Measurements from ENCODE around the gene CFAP73.
A peak's percentile ranks its signal among the peaks of the same experiment; 100 is the strongest.
"Not testable (repeated sequence)": the region's sequence is repeated elsewhere in the genome, so short reads cannot be mapped to it uniquely, and the experiment has no call there.

Gene CFAP73

DNA sequence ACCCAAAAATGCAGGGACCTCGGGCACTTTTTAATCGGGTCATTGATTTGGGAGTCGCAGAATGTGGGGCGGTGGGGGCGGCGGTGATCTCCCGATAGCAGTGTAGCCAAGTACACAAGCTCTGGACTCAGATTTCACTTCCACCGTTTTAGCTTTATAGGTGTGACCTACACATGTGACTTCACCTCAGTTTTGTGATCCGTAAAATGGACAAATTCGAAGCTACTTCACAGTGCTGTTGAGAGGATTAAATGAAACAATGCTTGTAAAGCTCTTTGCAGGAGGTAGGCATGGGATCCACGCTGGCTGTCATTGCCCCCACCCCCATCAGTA is 36.5 kb downstream of the CFAP73 start:
- DNase-seq, result no peak

DNA sequence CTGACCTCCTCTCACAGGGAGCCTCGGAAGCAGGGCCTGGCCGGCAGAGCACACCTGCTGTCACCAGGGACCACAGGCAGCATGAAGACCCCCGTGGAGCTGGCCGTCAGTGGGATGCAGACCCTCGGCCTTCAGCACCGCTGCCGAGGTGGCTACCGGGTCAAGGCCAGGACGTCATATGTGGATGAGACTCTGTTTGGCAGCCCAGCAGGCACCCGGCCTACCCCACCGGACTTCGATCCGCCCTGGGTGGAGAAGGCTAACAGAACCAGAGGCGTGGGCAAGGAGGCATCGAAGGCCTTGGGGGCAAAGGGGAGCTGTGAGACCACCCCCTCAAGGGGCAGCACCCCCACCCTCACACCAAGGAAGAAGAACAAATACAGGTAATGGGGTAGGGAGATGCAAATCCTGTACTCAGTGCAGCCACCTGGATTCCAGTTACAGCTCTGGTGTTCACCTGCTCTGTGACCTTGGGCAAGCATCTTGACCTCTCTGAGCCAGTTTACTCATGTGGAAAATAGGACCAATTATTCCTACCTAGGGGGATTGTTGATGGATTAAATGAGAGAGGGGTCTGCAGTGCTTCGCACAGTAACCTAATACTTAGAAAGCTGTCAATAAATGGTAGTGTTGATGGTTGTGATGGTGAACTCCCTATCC is 37.3 kb downstream of the CFAP73 start:
- no peak for DNase-seq

DNA sequence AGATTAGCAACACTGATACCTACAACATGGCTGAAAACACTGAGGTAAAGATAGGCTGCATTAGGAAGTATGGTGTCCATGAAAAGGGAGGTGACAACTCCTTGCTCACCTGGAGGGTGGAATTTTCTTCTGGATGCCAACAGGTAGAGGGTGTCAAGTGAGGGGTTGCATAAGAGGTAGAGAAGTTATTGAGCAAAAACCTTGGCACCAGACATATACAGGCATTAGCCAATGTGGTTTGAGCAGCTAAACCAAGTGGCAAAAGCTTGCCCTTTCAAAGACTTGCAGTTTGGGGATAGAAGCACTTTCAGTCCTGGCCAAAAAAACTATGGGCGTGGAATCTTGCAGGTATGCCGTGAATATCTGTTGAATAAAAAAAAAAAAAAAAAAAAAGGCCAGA is 39.8 kb downstream of the CFAP73 start:
- DNase-seq, result no peak

DNA sequence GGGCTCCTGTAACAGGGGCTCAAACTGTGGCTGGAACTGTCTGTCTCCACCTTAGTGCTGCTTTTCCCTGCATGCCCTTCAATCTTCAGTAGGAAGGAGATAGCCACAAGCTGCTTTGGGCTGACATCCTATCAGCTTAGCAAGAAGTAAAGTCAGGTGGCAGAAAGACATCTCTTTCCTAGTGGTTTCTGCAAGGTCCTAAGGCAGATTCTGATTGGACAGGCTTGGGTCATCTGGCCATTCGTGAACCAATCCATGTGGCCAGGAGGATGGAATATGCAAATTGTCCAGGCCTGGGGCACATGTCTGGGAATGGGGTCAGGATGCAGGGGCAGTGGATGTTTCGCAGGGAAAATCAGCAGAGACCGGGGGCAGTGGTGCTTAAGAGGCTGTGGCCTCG is 41.2 kb downstream of the CFAP73 start:
- DNase-seq, result peak in 4 of 56 donors; percentile 2 to 11 (median 8)

DNA sequence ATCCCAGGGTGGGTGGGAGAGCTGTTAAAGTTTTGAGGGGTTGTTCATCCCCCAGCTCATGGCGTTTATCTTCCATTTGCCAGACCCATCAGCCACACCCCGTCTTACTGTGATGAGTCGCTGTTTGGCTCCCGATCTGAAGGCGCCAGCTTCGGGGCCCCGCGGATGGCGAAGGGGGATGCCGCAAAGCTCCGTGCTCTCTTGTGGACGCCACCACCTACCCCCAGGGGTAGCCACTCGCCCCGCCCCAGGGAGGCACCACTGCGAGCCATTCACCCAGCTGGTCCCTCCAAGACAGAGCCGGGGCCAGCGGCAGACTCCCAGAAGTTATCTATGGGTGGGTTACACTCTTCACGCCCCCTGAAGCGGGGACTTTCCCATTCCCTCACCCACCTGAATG is 41.7 kb downstream of the CFAP73 start:
- no peak for DNase-seq

DNA sequence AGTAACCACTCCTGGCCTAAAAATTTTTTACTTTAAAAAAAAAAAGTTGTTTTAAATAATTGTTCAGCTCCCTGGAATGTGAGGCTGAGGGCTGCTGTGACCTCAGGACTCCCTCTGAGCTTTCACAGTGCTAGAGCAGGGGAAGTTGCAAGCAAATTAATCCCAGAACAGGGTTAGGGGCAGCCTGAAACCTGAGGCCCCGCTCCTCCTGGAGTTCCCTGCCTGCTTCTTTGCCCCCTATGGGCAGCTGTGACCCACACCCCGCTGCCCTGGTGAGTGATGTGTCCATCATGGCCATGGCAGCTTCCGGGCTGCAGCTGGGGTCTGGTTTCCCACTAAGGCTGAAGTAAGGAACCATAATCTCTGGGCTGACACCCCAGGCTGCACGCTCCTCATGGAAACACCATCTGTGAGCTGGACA is 45.5 kb downstream of the CFAP73 start:
- no peak for DNase-seq

DNA sequence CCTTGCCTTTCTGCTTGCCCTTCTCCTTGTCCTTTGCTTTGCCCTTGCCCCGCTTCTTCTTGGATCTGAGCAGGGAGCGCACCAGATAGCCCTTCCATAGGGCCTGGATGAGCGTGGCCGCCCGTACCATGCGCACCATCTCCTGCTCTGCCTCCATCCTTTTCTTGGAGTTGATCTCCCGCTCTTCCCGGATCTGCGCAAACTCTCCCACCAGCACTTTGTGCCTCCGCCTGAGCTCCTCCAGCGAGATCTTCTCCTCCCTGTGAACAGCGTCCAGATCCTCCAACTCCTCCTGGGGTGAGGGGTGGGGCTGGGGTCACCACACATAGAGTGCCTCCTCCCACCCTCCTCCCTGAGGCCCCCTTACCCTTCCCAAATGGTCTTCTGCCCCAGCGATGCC is 46.1 kb downstream of the CFAP73 start:
- no peak for DNase-seq

DNA sequence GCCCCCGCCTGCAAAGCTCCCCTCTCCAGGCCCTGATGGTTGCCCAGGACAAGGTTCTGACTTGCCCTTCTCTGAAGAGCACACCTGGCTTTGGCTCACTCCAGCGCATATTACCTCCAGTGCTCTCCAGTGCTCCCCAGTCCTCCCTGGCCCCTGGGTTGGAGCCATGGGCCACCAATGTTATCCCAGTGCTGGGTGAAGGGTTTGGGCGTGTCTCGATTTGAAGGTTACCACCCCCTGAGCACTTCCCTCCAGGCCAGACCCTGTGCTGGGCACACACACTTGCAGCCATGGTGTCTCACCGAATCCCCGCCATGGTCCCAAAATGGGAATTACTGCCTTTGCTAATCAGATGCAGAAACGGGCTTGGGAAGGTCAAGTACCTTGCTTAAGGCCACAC is 47.1 kb downstream of the CFAP73 start:
- DNase-seq, result no peak

DNA sequence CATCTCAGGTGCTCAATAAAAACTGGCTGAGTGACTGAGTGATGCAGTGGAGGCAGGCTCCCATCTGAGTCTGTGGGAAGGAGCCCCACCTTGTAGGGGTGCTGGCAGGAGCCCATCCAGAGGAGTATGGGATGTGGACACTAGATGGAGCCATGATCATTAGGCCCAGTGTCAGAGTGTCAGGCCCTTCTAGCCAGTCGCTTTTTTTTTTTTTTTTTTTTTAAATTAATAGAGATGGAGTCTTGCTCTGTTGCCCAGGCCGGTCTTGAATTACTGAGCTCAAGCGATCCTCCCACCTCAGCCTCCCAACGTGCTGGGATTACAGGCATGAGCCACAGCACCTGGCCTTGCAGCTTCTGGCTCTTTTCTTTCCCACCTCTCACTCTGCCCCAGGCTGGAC is 47.5 kb downstream of the CFAP73 start:
- DNase-seq, result peak in 47 of 56 donors; percentile 7 to 69 (median 32)

DNA sequence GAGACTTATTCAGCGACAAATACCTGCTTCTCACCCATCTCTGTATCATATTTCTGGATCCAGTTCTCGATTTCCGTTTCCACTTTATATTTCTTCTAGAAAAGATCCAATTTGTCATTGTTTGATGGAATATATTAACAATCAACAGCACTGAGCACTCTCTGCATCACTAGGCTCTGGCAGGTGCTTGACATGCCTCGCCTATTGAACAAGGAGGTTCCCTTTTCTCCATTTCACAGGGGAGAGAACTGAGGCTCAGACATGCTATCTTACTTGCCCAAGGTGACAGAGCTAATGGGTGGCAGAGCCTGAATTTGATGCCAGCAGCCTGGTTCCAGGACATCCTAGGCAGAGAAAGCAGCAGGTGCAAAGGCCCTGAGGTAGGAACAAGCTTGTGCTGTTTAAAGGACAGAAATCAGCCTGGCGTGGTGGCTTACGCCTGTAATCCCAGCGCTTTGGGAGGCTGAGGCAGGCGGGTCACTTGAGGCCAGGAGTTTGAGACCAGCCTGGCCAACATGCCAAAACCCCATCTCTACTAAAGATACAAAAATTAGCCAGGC is 48.1 kb downstream of the CFAP73 start:
- no peak for DNase-seq

DNA sequence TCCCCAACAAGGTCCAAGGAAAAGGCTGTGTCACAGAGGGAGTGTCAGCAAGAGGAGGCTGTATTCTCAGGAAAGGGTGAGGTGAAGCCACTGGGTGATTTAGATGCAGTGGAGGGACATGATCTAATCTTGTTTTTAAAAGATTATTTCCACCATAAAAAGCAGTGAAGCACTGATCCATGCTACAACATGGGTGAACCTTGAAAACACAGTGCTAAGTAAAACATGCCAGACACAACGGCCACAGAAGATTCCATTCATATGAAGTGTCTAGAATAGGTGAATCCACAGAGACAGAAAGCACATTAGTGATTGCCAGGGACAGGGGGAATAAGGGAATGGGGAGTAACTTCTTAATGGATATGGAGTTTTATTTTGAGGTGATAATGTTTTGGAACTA is 48.8 kb downstream of the CFAP73 start:
- DNase-seq, result no peak

DNA sequence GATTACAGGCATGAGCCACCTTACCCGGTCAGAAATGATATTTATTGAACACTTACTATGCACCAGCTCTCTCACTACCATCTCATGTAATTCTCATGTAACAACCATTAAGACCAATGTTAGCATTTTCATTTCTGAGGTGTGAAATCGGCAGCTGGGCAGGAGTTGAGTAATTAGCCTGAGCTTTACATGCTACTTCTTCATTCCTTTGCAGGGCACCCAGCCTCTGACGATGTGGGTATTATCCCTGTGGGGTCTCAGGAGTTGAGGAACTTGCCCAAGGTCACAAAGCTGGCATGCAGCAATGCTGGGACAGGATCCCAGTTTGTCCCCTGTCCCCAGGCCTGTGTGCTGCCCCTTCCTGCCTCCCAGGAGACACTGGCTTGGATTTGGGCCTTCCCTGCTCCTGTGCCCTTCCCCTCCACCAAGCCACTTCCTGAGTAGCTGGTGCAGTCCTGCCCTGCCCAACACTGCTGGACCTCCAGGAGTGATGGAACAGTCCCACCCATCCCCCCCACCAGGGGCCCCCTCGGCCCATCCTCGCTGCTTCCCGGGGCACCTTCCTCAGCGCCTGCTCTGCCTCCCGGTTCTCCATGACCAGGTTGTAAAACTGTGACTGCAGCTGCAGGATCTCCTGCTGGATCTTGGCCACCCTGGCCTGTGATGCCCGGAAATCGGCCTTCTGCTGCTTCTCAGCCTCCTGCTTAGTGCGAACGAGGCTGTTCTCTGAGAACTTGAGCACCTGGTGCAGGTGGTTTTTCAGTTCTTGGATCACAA is 50.7 kb downstream of the CFAP73 start:
- no peak for DNase-seq

DNA sequence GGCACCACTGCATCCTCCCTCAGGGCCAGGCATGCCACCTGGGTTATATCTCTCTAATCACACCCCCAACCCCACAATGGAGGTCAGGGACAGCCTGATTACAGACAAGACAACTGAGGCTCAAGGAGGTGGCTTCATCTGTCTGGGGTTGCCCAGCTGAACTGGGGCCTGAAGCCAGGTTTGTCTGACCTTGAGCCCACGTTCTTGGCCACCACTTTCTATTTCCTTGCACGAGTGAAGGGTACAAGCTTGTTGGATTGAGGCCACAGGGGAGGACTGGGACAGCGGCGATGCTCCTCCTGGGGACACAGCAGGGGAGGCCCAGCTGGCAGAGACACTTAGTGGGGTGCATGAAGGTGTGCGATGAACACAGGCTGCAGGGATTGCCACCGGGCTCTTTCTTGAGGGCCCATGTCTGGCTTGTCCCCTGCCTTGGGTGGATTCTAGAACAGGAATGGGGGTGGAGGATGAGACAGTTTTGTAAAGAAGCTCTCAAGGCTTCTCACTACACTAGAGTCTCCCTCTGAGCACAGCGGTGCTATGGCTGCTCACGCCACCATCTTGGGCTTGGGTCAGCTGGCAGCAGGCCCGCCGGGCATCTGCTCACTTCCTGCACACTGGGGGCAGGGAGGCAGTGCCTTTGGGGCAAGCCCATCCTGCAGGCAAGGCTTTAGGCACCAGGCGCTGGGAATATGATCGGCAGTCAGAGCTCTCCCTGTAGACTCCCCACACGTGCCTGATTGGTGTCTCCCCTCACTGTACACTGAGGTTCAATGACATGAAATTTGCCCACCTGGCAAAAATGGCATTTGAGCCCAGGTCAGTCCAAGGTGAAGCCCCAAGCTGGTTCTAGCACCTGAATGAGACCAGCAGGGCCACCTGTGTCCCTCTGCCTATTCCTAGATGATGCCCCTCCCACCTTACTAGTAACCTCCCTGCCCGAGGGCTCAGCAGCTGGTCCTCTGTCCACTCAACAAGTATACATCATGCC is 52.0 kb downstream of the CFAP73 start:
- DNase-seq, result no peak

DNA sequence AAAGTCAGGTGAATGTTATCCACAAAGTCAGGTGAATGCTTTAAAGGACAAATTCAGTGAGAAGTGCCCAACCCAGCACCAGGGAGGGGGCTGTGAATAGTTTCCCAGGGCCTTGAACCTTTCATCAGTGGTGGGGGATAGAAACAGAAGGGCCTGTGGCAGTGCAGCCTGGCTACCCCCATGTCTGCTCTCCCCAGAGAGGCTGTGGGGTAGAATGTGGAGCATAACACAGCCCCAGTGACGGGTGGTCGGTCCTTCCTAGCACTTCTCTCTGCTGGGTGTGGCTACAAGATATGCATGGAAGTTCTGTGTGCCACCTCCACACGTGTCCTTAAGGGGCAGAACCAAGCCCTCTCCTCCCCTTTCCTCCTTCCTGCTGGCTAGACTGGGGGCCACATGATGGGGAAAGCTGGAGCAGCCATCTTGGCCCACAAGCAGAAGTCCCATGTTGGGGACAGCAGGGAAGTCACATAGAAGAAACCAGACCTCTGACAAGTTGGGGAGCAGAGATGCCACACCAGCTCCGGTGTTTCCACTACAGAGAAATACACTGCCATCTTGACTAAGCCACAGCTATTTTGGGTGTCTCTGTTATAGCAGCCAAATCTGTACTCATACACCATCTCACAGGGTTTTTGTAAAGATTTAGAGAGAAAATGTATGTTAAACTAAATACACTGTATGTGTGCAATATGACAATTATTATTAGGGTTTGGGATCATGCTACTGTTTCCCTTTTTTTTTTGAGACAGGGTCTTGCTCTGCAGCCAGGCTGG is 53.0 kb downstream of the CFAP73 start:
- DNase-seq, result no peak

DNA sequence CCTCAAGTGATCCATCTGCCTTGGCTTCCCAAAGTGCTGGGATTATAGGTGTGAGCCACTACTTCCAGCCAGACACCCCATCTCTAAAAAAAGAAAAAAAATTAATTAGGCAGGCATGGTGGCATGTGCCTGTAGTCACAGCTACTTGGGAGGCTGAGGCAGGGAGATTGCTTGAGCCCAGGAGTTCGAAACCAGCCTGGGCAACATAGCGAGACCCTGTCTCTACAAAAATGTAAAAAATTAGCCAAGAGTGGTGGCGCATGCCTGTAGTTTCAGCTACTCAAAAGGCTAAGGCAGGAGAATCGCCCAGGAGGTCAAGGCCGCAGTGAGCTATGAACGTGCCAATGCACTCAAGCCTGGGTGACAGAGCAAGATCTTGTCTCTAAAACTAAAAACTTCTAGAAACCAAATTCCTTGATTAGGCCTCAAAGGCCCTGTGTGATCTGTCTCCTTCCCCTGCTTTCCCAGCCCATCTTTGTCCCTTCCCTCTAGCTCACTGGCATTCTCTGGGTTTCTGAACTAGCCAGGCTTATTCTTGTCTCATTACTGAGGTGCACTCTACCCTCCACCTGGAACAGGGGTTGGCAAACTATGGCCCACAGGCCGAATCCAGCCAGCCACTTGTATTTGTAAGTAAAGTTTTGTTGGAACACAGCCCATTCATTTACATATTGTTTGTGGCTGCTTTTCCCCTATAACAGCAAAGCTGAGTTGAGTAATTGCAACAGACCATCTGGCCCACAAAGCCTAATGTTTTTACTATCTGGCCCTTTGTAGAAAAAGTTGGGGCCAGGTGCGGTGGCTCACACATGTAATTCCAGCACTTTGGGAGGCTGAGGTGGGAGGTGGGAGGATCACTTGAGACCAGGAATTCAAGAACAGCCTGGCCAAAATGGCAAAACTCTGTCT is 54.6 kb downstream of the CFAP73 start:
- DNase-seq, result no peak

DNA sequence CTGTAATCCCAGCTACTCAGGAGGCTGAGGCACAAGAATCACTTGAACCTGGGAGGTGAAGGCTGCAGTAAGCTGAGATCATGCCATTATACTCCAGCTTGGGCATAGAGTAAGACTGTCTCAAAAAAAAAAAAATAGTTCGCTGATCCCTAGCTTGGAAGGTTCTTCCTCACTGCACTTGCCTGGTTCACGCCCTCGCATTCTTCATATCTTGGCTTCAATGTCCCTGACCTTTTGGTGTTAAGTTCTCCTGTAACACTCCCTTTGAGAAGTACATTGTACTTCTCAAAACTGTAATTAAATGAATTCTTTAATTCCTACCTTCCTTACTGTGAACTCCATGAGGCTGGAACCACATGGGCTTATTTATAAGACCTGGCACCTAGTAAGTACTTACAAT is 55.3 kb downstream of the CFAP73 start:
- DNase-seq, result no peak

DNA sequence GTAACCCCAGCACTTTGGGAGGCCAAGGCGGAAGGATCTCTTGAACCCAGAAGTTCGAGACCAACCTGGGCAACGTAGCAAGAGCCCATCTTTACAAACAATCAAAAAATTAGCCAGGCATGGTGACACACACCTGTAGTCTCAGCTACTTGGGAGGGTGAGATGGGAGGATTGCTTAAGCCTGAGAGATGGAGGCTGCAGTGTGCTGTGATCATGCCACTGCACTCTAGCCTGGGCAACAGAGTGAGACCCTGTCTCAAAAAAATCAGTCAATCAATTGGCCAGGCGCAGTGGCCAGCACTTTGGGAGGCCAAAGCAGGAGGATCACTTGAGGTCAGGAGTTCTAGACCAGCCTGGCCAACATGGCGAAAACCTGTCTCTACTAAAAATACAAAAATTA is 57.3 kb downstream of the CFAP73 start:
- not testable (repeated sequence) for DNase-seq

DNA sequence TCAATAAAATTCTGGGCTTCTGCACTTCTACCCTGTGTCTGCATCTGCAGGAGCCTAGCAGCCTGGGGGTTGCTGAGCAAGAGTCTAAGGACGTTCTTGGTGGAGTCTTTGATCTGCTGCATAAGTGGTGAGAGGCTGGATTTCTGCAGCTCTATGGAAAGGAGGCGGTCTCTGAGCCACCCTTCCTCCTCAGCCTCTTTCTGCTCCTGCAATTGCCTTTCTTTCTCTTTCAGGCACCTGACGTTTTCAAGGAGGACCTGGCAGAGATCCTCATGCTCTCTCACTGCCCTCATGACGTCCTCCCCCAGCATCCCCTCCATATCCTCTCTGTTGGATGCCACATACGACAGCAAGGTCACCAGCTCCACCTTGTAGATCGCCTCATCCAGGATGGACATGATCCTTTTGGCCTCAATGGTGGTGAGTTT is 58.1 kb downstream of the CFAP73 start:
- DNase-seq, result no peak

DNA sequence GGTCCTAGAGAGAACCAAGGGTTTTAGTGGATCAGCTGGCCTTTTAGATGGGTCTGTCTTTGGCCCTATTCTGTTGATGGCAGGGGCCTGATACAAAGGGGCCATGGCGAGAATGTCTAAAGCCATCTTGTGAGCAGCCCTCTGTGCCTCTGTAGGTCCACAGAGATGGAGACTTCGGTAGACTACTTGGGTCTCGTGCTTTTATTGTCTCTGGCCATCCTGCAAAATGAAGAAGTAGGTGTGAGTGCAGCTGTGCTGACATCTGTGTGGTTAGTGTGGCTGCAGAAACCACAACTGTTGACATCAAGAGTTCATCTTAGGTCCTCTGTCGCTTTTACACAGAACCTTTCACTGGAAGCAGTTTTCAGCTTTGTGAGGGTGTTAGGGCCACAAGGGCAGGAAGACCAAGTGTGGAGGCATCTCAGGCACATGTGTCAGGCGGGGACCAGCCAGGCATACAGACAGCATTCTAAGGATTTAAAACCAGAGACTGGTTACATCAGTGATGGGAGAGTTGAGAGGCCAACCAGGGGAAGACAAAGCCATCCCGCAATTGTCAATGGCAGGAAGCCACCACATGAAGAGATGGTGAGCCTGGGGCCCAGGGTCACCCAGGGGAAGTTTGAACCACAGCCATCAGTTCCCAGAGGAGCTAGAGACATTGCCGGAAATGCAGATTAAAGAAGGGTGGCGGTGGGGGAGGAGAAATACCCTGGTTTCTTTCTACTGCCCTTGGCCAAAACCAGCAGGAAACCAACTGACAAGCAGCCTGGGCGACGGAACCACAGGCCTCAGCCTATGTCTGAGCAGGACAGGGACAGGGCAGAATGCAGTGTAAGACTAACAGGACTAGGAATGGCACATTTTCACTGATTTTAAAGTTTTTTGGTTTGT is 58.8 kb downstream of the CFAP73 start:
- peak in 7 of 56 donors; percentile 14 to 41 (median 27) for DNase-seq

All from nucleus accumbens (tissue), 56 donors.